Mammary epithelial cell (primary cell): Measurements from ENCODE around the gene SERPINB1.

ENCODE experiments used
- CTCF ChIP-seq, 2 donors: IDR thresholded peaks in 1 of 2; conservative IDR thresholded peaks in 1 of 2; 2 replicates each; pipeline ENCODE4 v1.5.1; 2011 to 2012; ENCODE audit warnings: inconsistent platforms in 2 of 2, low read length in 2 of 2, mild to moderate bottlenecking in 2 of 2, control low read depth in 1 of 2, low read depth in 1 of 2; ENCODE audit not compliant: insufficient read depth in 1 of 2; ENCODE audit errors: extremely low read depth in 1 of 2
- EZH2 ChIP-seq: IDR thresholded peaks from 2 replicates; pipeline ENCODE4 v1.6.1; 2012; ENCODE audit warnings: low read length, inconsistent platforms, borderline replicate concordance

GRCh38 chr6:2806644-2807043, 35.0 kb downstream of the SERPINB1 start:
- TF ChIP-seq EZH2 = no peak
- no peak for TF ChIP-seq CTCF (conservative IDR thresholded peaks at IDR 0.05 in 1 of 2, IDR thresholded peaks at IDR 0.05 in 1 of 2; ENCODE audit: extremely low read depth in 1 of 2, insufficient read depth in 1 of 2, low read depth in 1 of 2, low read length in 2 of 2)
